GM21360 (cell line): Measurements from ENCODE around the gene BLNK.
"Not testable (repeated sequence)": the region's sequence is repeated elsewhere in the genome, so short reads cannot be mapped to it uniquely, and the experiment has no call there.

Experiments used
- ATAC-seq: cut with Tn5 transposase; IDR thresholded peaks from one replicate; pipeline ENCODE4 v1.9.1; 2021; ENCODE audit warnings: mild to moderate bottlenecking, moderate library complexity; ENCODE audit not compliant: unreplicated experiment

BLNK gene

DNA sequence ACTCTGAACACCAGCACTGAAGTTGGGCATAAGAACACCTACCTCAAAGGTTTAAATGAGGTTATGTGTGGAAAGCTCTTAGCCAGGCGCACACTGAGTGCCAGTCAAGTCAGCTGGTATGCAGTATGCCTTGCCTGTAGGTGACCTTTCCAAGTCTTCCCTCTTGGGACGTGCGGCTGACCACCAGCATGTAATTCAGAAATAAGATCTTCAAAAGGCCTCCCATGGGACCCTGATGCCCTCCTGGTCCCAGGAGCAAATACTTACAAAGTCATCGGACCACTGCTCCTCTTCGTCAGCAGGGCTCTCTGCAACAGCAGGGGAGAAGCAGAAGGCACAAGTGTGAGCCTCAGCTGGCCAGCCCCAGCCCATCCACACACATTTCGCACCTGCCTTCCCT lies 40.8 kb downstream of the BLNK start:
- ATAC-seq, result no peak

GRCh38 chr10:96229568-96230030 lies 41.8 kb downstream of the BLNK start:
- no peak for ATAC-seq

DNA sequence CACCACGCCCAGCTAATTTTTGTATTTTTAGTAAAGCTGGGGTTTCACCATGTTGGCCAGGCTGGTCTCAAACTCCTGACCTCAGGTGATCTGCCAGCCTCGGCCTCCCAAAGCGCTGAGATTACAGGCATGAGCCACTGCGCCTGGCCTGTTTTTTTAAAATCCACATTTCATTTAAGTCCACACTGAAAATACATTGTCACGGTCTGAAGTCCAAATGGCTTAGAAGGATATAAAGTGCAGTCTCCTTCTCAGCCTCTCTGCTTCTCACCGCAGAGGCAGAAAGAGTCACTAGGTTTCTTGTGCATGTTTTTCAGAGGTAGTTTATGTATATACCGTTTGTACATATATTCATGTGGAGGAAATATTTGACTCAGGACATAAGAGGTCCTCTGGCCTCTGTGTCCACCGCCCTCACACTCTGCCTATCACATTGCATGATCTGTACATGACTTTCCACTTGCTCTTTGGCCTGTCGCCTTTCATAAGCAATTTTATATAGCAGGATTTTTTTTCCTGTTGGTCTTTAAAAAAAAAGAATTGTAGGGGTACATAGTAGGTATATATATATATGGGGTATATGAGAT lies 42.9 kb downstream of the BLNK start:
- no peak for ATAC-seq

DNA sequence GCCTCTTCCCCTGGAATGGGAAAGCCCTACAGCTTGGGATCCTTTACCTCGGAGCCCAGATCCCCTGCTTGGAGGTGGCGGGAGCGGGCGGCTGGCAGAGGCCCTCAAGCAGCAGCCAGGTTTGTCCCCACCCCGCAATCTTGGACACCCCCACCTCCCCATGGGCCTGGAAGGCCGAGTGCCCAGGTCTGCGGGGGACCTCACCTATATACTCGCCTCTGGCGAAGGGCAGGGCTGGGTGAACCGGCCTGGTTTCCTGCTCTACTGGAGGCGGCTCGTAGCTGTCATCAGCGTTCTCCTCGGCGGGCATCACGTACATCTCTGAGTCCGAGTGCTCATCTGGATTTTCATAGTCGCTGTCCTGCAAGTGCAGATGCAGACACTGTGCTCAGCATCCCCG lies 44.2 kb downstream of the BLNK start:
- ATAC-seq, result no peak

- no peak for ATAC-seq
Observed at GRCh38 chr10:96225119-96225518, 46.2 kb downstream of the BLNK start.

- ATAC-seq, result no peak
Observed at GRCh38 chr10:96222908-96223307, 48.5 kb downstream of the BLNK start.

GRCh38 chr10:96222441-96222840 lies 48.9 kb downstream of the BLNK start:
- no peak for ATAC-seq

- ATAC-seq, result no peak
Observed at GRCh38 chr10:96218826-96219225, 52.5 kb downstream of the BLNK start.

- ATAC-seq, result no peak
Observed at GRCh38 chr10:96217711-96218110, 53.7 kb downstream of the BLNK start.

- no peak for ATAC-seq
Observed at GRCh38 chr10:96216775-96217174, 54.6 kb downstream of the BLNK start.

- no peak for ATAC-seq
Observed at GRCh38 chr10:96212911-96213310, 58.5 kb downstream of the BLNK start.

- no peak for ATAC-seq
Observed at GRCh38 chr10:96211764-96212163, 59.6 kb downstream of the BLNK start.

DNA sequence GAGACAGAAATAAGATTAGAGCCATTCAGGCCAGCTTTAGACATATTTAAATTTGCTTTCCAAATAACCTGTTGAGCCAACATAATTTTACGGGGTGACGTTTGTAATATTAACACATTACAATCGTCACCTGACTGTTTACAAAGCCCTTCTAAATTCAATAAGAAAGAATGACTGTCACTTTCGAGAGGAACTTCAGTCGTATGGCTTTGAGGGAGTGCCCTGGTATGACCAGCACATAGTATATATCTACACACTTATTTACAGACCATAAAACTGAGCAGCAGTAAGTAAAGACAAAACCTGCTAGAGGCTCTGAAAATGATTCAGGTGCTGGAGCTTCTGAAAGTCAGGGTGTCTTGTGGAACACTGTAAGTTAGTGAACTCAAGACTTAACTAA lies 62.4 kb downstream of the BLNK start:
- ATAC-seq, result no peak

DNA sequence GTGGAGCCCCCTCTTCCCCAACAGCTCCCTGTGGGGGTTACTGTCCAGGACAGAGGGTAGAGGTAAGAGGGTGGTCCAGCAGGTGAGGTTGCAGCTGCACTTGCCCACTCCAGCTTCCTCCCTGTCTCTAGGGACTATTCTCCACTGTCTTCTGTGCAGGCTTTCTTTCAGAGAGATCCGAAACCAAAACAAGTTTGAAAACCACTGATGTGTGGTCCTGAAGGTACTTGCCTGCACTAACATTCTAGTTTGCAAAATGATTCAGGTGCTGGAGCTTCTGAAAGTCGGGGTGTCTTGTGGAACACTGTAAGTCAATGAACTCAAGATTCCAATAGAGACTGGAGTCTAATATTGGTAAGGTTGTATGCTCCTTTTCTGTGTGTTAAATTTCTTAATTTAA lies 63.1 kb downstream of the BLNK start:
- ATAC-seq, result peak; percentile 72

GRCh38 chr10:96205580-96205979 lies 65.8 kb downstream of the BLNK start:
- ATAC-seq, result no peak

DNA sequence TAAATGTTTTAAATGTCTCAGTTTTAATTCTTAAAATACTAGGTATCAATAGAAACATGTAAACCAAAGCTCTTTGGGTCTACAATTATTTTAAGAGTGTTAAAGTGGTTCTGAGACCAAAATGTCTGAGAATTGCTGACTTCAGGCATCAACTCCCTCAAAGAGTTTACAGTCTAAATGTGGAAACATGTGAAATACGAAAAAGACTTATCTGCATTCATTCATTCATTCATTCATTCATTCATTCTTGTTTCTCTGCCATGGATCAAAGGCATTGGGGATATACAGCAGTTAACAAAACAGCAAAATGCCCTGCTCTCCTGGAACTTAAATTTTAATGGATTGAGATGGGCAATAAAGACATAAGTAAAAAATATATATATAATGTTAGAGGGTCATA lies 69.8 kb downstream of the BLNK start:
- no peak for ATAC-seq

GRCh38 chr10:96189505-96189904 lies 81.9 kb downstream of the BLNK start:
- ATAC-seq, result not testable (repeated sequence)

GRCh38 chr10:96188916-96189315 lies 82.5 kb downstream of the BLNK start:
- ATAC-seq, result no peak

- no peak for ATAC-seq
Observed at GRCh38 chr10:96188421-96188820, 82.9 kb downstream of the BLNK start.

DNA sequence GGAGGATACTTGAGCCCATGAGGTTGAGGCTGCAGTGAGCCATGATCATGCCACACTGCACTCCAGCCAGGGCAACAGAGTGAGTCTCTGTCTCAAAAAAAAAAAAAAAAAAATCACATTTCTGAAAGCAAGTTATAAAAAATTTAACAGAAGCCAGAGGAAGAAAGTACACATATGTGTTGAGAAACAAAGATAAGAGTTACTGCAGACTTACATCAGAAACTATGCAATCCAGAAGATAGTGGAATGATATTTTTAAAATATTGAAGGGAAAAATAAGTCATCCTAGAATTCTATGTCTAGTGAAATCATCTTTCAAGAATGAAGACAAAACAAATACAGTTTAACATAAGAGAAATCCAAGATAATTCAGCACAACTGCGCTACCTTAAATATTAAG lies 94.4 kb downstream of the BLNK start:
- ATAC-seq, result no peak

DNA sequence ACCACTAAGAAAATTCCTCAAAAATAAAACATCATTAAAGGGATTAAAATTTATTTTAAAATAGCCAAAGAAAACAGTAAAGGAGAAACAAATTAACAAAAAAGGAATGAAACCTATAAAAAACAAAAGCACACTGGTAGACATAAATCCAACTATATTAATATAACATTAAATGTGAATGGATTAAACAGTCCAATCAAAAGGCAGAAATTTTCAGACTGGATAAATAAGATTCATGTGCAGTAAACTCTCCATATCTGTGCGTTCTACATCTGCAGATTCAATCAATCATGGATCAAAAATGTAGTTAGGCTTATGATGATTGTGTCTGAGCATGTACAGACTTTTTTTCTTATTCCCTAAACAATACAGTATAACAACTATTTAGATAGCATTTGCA lies 98.7 kb downstream of the BLNK start:
- ATAC-seq, result no peak

DNA sequence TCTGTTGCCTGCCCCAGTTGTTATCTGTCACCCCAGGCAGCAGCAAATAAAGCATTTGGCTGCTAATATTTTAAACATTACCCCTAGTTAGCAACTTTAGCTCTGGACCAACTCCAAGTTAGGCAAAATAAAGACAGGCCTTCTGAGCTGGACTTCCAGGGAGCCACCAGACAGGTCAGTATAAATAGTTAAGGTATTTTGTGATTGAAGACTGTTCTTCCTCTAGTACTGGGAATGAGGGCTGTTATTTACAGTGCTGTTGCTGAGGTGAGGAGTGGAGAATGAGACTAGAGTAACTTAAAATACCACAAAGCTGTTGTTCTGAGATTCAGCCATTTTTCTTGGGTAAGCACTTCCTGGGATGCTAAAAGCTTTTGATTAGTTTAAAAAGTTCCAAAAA lies 101.1 kb downstream of the BLNK start:
- ATAC-seq, result no peak

DNA sequence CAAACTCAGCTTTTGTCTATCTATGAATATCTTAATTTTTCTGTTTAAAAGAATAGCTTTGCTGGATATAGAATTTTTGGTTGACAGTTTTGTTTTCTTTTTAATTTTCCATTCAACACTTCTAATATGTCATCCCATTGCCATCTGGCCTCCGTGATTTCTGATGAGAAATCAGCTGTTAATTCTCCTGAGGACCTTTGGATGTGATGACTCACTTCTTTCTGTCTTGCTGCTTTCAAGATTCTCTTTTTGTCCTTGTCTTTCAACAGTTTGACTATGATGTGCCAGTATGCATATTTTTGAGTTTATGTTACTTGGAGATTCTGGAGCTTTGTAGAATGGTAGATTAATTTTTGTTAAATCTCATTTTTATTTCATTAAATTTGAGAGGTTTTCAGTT lies 102.8 kb downstream of the BLNK start:
- ATAC-seq, result no peak
